Measurements from ENCODE around the gene BCKDHB.

Gene BCKDHB

DNA sequence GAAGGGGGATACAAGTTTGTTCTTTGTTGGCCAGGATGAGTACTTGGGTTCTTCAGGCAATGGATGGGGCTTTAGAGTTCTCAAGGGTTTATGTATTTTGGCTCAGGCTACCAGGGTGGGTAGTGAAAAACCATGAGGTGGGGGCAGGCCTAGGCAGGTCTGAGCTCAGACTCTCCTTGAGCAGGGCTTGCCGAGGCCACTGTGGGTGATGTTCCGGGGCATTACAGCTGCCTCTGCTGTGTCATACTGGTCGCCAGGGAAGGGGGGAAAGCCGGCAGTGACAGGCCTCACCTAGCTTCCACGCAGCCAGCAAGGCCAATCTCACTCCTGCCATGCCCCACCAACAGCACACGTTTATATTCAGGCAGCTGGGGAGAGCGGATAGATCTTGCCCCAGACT is 79.6 kb downstream of the BCKDHB start:
- Histone ChIP-seq H3K4me3 (no peak overlapping the region), H3K27ac (no peak overlapping the region), H3K36me3 (no peaks in the 10 kb centered on the region), H3K9me3 (no peaks in the 10 kb centered on the region), H3K4me1 (peaks cover 0 to 4% (median 0%) of the 10 kb centered on the region in 4 donors), H3K27me3 (no peaks in the 10 kb centered on the region)
- no peak for DNase-seq
- intact Hi-C loops (cut with DNase I; ENCODE audit: low total_unique reads) = no loop called here
- TF ChIP-seq CTCF (IDR thresholded peaks at IDR 0.05) = no peak

GRCh38 chr6:80196906-80197305 is 90.4 kb downstream of the BCKDHB start:
- no peak for DNase-seq
- intact Hi-C loops (cut with DNase I; ENCODE audit: low total_unique reads) = no loop called here
- Histone ChIP-seq H3K4me3 (no peak overlapping the region), H3K27me3 (no peaks in the 10 kb centered on the region), H3K27ac (no peak overlapping the region), H3K9me3 (no peaks in the 10 kb centered on the region), H3K4me1 (peaks cover 0 to 9% (median 2%) of the 10 kb centered on the region in 4 donors), H3K36me3 (no peaks in the 10 kb centered on the region)
- TF ChIP-seq CTCF (IDR thresholded peaks at IDR 0.05) = no peak

- intact Hi-C loops (cut with DNase I; ENCODE audit: low total_unique reads) = no loop called here
- Histone ChIP-seq H3K27ac (no peak overlapping the region), H3K27me3 (no peaks in the 10 kb centered on the region)
These were observed 91.0 kb downstream of the BCKDHB start for GRCh38 chr6:80197474-80197873.

GRCh38 chr6:80197986-80198385 is 91.5 kb downstream of the BCKDHB start:
- no peak for DNase-seq
- intact Hi-C loops (cut with DNase I; ENCODE audit: low total_unique reads) = no loop called here
- no peaks in the 10 kb centered on the region for H3K36me3 ChIP-seq
- no peaks in the 10 kb centered on the region for H3K27me3 ChIP-seq
- no peaks in the 10 kb centered on the region for H3K9me3 ChIP-seq
- no peak overlapping the region for H3K27ac ChIP-seq
- no peak overlapping the region for H3K4me3 ChIP-seq
- H3K4me1 ChIP-seq = peaks cover 0 to 9% (median 2%) of the 10 kb centered on the region in 4 donors
- TF ChIP-seq CTCF (IDR thresholded peaks at IDR 0.05) = no peak

More at GRCh38 chr6:80197474-80197873, 91.0 kb downstream of the BCKDHB start:
- Histone ChIP-seq H3K4me3 (no peak overlapping the region), H3K4me1 (peaks cover 0 to 9% (median 2%) of the 10 kb centered on the region in 4 donors), H3K36me3 (no peaks in the 10 kb centered on the region), H3K9me3 (no peaks in the 10 kb centered on the region)
- TF ChIP-seq CTCF (IDR thresholded peaks at IDR 0.05) = no peak
- no peak for DNase-seq

DNA sequence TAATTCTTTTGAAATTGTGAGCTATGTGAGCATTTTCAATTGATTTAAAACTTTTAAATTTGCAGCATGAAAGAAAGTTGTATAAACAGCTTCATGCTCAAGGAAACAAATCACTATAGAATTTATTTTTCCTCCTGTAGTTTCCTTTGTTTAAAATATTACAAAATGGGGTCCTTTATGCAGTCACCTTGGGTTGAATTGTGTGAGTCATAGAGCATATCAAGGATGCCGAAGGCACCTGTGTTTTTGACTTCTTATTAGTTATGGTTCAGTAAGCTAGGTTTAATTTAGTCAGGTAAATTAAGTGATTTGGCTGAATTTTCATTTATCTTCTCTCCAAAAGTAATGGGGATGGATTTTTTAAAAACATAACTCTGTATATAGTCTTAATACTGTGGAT is 96.8 kb downstream of the BCKDHB start:
- intact Hi-C loops (cut with DNase I; ENCODE audit: low total_unique reads) = no loop called here
- no peak for TF ChIP-seq CTCF (IDR thresholded peaks at IDR 0.05)
- no peaks in the 10 kb centered on the region for H3K9me3 ChIP-seq

GRCh38 chr6:80205404-80205803 is 98.9 kb downstream of the BCKDHB start:
- no peaks in the 10 kb centered on the region for H3K27me3 ChIP-seq
- no peaks in the 10 kb centered on the region for H3K36me3 ChIP-seq
- no peak for DNase-seq
- no peak overlapping the region for H3K4me3 ChIP-seq
- intact Hi-C loops (cut with DNase I; ENCODE audit: low total_unique reads) = no loop called here
- no peak for TF ChIP-seq CTCF (IDR thresholded peaks at IDR 0.05)
- H3K27ac ChIP-seq = peak overlapping the region in 1 of 2 donors; percentile 17
- no peaks in the 10 kb centered on the region for H3K9me3 ChIP-seq
- H3K4me1 ChIP-seq = peaks cover 0 to 6% (median 0%) of the 10 kb centered on the region in 4 donors

More for the DNA sequence above, 96.8 kb downstream of the BCKDHB start:
- Histone ChIP-seq H3K4me1 (peaks cover 0 to 6% (median 0%) of the 10 kb centered on the region in 4 donors), H3K27me3 (no peaks in the 10 kb centered on the region), H3K36me3 (no peaks in the 10 kb centered on the region), H3K4me3 (no peak overlapping the region), H3K27ac (no peak overlapping the region)
- no peak for DNase-seq

All from tibial artery (tissue), 4 donors.